ENCODE measurements around the gene XRCC5.

XRCC5 gene

DNA sequence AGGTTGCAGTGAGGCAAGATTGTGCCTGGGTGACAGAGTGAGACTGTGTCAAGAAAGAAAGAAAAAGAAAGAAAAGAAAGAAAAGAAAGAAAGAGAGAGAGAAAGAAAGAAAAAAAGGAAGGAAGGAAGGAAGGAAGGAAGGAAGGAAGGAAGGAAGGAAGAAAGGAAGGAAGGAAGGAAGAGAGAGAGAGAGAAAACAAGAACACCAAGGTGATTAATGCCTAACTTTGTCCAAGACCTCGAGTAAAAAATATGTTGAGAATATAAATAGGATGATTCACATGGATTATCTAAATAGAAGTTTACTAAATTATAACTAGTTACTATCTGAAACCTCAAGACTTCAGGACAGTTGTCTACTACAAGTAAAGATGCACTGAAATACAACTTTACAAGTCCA lies 34.8 kb upstream of the XRCC5 start:
- Histone ChIP-seq H3K4me1 (ENCODE audit: control insufficient read depth, insufficient read depth, low read length) (no peaks in the 10 kb centered on the region), H3K4me3 (ENCODE audit: low read depth, low read length) (no peak overlapping the region), H3K9me3 (ENCODE audit: control insufficient read depth, insufficient read depth, low read depth, low read length) (no peaks in the 10 kb centered on the region), H3K27ac (ENCODE audit: extremely low read depth, low read depth, low read length) (no peak overlapping the region), H3K36me3 (ENCODE audit: control insufficient read depth in 2 of 2, insufficient read depth in 1 of 2, low read length in 2 of 2) (peaks cover 15 to 21% of the 10 kb centered on the region in 2 experiments)
- ChIA-PET CTCF (no interaction called here), POLR2A (no interaction called here)
- TF ChIP-seq ZNF16 (tag by site-specific recombination; IDR thresholded peaks at IDR 0.05; ENCODE audit: low read depth), result no peak
- TF ChIP-seq ZNF366 (tag by site-specific recombination; conservative IDR thresholded peaks at IDR 0.05), result peak; percentile 86
- TF ChIP-seq, protein P1, sequence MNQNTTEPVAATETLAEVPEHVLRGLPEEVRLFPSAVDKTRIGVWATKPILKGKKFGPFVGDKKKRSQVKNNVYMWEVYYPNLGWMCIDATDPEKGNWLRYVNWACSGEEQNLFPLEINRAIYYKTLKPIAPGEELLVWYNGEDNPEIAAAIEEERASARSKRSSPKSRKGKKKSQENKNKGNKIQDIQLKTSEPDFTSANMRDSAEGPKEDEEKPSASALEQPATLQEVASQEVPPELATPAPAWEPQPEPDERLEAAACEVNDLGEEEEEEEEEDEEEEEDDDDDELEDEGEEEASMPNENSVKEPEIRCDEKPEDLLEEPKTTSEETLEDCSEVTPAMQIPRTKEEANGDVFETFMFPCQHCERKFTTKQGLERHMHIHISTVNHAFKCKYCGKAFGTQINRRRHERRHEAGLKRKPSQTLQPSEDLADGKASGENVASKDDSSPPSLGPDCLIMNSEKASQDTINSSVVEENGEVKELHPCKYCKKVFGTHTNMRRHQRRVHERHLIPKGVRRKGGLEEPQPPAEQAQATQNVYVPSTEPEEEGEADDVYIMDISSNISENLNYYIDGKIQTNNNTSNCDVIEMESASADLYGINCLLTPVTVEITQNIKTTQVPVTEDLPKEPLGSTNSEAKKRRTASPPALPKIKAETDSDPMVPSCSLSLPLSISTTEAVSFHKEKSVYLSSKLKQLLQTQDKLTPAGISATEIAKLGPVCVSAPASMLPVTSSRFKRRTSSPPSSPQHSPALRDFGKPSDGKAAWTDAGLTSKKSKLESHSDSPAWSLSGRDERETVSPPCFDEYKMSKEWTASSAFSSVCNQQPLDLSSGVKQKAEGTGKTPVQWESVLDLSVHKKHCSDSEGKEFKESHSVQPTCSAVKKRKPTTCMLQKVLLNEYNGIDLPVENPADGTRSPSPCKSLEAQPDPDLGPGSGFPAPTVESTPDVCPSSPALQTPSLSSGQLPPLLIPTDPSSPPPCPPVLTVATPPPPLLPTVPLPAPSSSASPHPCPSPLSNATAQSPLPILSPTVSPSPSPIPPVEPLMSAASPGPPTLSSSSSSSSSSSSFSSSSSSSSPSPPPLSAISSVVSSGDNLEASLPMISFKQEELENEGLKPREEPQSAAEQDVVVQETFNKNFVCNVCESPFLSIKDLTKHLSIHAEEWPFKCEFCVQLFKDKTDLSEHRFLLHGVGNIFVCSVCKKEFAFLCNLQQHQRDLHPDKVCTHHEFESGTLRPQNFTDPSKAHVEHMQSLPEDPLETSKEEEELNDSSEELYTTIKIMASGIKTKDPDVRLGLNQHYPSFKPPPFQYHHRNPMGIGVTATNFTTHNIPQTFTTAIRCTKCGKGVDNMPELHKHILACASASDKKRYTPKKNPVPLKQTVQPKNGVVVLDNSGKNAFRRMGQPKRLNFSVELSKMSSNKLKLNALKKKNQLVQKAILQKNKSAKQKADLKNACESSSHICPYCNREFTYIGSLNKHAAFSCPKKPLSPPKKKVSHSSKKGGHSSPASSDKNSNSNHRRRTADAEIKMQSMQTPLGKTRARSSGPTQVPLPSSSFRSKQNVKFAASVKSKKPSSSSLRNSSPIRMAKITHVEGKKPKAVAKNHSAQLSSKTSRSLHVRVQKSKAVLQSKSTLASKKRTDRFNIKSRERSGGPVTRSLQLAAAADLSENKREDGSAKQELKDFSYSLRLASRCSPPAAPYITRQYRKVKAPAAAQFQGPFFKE (tag by site-specific recombination; IDR thresholded peaks at IDR 0.05; ENCODE audit: borderline replicate concordance), result no peak

DNA sequence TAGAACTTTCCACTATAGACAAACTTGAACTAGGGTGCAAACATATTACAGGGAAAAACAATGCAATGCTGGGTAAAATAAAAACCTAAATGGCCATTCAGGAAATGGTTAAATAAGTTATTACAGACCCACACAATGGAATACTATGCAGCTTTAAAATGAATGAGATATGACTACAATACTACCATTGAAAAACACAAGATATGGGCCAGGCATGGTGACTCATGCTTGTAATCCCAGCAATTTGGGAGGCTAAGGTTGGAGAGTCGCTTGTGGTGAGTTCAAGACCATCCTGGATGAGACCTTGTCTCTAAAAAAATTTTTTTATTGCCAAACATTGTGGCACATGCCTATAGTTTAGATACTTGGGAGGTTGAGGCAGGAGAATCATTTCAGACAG lies 34.4 kb upstream of the XRCC5 start:
- Histone ChIP-seq H3K4me3 (ENCODE audit: low read depth, low read length) (no peak overlapping the region), H3K36me3 (ENCODE audit: control insufficient read depth in 2 of 2, insufficient read depth in 1 of 2, low read length in 2 of 2) (peaks cover 15 to 21% of the 10 kb centered on the region in 2 experiments), H3K9me3 (ENCODE audit: control insufficient read depth, insufficient read depth, low read depth, low read length) (no peaks in the 10 kb centered on the region), H3K4me1 (ENCODE audit: control insufficient read depth, insufficient read depth, low read length) (no peaks in the 10 kb centered on the region), H3K27ac (ENCODE audit: extremely low read depth, low read depth, low read length) (no peak overlapping the region)
- CTCF ChIA-PET, result interaction anchor here (0.7 to 1.0 kb wide), 2 partner anchors 40 to 435 kb away, joined by 3 to 4 read pairs; no protein-coding TSS in a partner anchor
- TF ChIP-seq SALL2 (tag by site-specific recombination; IDR thresholded peaks at IDR 0.05; ENCODE audit: borderline replicate concordance) (no peak), ZNF239 (tag by site-specific recombination; IDR thresholded peaks at IDR 0.05) (no peak), SCRT1 (tag by site-specific recombination; IDR thresholded peaks at IDR 0.05; ENCODE audit: borderline replicate concordance) (no peak), ZBTB8A (tag by site-specific recombination; IDR thresholded peaks at IDR 0.05) (no peak), ZFP37 (tag by site-specific recombination; IDR thresholded peaks at IDR 0.05) (no peak), ZNF560 (tag by site-specific recombination; IDR thresholded peaks at IDR 0.05; ENCODE audit: borderline replicate concordance) (no peak), ZNF221 (tag by site-specific recombination; IDR thresholded peaks at IDR 0.05; ENCODE audit: borderline replicate concordance) (no peak)
- POLR2A ChIA-PET, result no interaction called here

DNA sequence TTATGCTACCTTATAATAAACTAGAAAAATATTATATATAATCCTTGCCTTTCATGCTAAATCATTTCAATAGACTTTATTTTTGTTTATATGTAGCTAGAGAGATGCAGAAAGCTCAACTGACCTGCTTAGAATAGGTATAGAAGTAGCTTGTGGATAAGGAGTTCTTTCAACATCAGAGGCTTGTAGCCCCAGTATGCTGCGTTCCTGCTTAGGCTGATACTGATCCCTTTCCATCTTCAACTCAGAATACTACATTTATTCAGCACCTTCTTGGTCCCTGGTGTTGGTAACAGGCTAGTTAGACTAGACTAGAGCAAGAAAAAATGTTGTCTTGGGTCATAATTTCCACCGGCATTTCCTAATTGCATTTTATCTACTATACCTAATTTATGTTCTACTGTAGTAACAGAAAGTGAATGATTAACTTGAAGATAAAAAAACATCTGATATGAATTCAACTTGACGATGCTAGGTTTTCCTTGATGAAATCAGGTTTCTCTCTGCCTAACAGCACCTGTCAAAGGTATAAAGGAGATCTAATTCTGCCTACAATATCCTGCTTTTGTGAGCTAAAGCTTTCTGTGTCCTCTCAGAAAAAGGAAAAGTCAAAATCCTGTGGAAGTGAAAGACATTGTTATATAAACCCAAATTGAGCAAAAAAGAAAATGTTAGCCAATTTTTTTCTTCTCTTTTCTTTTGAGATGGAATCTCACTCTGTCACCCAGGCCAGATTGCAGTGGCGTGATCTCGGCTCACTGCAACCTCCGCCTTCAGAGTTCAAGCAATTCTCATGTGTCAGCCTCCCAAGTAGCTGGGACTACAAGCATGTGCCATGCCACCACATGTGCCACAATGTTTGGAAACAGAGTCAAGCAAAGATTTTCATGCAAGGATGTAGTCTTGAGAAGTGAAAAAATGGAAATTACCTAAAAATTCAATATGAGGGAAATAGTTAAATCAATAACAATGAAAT lies 33.4 kb upstream of the XRCC5 start:
- Histone ChIP-seq H3K9me3 (ENCODE audit: control insufficient read depth, insufficient read depth, low read depth, low read length) (no peaks in the 10 kb centered on the region), H3K4me1 (ENCODE audit: control insufficient read depth, insufficient read depth, low read length) (no peaks in the 10 kb centered on the region), H3K27ac (ENCODE audit: extremely low read depth, low read depth, low read length) (no peak overlapping the region), H3K4me3 (ENCODE audit: low read depth, low read length) (no peak overlapping the region), H3K36me3 (ENCODE audit: control insufficient read depth in 2 of 2, insufficient read depth in 1 of 2, low read length in 2 of 2) (peaks cover 15 to 21% of the 10 kb centered on the region in 2 experiments)
- TF ChIP-seq ZNF2 (tag by site-specific recombination; IDR thresholded peaks at IDR 0.05) (no peak), ZNF114 (tag by site-specific recombination; IDR thresholded peaks at IDR 0.05) (no peak), ZNF585B (tag by site-specific recombination; IDR thresholded peaks at IDR 0.05) (no peak), ZNF19 (tag by site-specific recombination; IDR thresholded peaks at IDR 0.05; ENCODE audit: low read depth) (no peak), ZNF76 (tag by site-specific recombination; IDR thresholded peaks at IDR 0.05; ENCODE audit: borderline replicate concordance, low read depth) (no peak), ZNF558 (tag by site-specific recombination; IDR thresholded peaks at IDR 0.05) (no peak), PRDM1 (tag by site-specific recombination; IDR thresholded peaks at IDR 0.05) (no peak), ZFP3 (tag by site-specific recombination; IDR thresholded peaks at IDR 0.05; ENCODE audit: low read depth) (no peak), ZNF514 (tag by site-specific recombination; IDR thresholded peaks at IDR 0.05) (no peak), ZNF670 (tag by site-specific recombination; IDR thresholded peaks at IDR 0.05; ENCODE audit: low read depth) (no peak), ZNF10 (tag by site-specific recombination; IDR thresholded peaks at IDR 0.05) (no peak)
- TF ChIP-seq, protein P2, sequence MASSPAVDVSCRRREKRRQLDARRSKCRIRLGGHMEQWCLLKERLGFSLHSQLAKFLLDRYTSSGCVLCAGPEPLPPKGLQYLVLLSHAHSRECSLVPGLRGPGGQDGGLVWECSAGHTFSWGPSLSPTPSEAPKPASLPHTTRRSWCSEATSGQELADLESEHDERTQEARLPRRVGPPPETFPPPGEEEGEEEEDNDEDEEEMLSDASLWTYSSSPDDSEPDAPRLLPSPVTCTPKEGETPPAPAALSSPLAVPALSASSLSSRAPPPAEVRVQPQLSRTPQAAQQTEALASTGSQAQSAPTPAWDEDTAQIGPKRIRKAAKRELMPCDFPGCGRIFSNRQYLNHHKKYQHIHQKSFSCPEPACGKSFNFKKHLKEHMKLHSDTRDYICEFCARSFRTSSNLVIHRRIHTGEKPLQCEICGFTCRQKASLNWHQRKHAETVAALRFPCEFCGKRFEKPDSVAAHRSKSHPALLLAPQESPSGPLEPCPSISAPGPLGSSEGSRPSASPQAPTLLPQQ (tag by site-specific recombination; IDR thresholded peaks at IDR 0.05), result no peak
- TF ChIP-seq, protein P3, sequence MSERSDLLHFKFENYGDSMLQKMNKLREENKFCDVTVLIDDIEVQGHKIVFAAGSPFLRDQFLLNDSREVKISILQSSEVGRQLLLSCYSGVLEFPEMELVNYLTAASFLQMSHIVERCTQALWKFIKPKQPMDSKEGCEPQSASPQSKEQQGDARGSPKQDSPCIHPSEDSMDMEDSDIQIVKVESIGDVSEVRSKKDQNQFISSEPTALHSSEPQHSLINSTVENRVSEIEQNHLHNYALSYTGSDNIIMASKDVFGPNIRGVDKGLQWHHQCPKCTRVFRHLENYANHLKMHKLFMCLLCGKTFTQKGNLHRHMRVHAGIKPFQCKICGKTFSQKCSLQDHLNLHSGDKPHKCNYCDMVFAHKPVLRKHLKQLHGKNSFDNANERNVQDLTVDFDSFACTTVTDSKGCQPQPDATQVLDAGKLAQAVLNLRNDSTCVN (tag by site-specific recombination; optimal IDR thresholded peaks at IDR 0.05), result no peak
- ChIA-PET POLR2A (no interaction called here), CTCF (interaction anchor here (0.7 to 1.0 kb wide), 3 partner anchors 39 to 434 kb away, joined by 3 to 4 read pairs (median 3); no protein-coding TSS in a partner anchor)

Data from HEK293 (cell line).